Measurements from ENCODE around the gene SLC25A1.
"Not testable (repeated sequence)": the region's sequence is repeated elsewhere in the genome, so short reads cannot be mapped to it uniquely, and the experiment has no call there.

The SLC25A1 gene

DNA sequence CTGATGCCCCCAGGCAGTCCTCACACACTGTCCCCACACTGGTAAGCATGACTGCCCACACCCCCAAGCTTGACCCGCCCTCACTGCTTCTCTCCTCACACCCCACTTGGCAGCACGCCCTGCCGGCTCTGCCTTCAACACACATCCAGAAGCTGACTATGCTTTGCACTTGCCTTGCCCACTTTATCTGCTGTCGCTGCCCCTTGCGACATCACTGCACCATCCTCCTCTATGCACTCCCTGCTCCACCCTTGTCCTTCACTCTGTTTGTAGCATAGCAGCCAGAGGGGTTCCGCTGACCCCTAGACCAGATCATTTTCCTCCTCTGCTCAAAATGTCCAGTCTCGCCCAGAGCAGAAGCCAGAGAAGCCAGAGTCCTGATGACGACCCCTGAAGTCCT is 25.3 kb upstream of the SLC25A1 start:
- no peak for DNase-seq

DNA sequence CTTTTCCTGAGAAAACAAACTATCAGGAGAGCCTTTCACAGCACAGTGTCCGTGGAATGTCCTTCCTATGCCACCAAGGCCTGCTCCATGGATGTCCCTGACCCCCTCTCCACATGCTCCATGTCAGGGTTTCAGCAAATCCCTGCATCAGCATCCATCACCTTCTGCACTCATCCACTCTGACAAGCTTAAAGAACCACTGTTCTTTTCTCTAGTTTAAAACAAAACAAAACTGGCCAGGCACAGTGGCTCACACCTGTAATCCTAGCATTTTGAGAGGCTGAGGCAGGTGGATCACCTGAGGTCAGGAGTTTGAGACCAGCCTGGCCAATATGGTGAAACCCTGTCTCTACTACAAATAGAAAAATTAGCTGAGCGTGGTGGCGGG is 24.3 kb upstream of the SLC25A1 start:
- DNase-seq, result not testable (repeated sequence)

DNA sequence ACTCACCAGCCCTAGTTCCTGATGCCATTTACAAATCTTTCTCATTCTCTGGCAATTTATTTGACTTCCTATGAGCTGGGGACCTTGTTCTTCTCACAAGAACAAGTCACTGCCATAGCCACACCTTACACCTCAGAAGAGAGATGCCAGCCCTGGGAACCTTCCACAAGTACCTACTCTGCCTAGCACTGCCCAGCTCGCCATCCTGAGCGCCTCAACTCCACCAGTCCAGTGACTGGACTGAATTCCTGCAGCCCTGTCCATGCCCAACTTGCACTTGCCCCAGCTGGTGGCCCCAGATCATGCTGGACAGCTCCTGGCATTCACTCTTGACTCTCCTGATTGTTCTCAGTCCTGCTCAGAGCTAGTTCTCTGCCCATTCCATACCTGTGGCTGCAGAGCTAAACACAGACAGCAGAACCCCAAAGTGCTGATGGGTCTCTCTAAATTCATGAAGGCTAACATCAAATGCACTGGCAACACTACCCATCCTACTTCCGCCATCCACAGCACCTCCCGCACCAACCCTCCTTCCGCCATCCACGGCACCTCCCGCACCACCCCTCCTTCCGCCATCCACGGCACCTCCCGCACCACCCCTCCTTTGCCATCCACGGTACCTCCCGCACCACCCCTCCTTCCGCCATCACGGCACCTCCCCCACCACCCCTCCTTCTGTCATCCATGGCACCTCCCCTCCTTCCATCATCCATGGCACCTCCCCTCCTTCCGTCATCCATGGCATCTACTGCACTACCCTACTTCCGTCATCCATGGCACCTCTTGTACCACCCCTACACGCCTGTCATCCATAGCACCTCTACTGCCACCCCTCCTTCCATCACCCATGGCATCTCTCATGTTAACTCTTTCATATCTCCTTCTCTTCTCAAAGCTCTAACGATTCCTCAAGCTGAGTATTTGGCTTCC is 23.6 kb upstream of the SLC25A1 start:
- DNase-seq, result no peak

DNA sequence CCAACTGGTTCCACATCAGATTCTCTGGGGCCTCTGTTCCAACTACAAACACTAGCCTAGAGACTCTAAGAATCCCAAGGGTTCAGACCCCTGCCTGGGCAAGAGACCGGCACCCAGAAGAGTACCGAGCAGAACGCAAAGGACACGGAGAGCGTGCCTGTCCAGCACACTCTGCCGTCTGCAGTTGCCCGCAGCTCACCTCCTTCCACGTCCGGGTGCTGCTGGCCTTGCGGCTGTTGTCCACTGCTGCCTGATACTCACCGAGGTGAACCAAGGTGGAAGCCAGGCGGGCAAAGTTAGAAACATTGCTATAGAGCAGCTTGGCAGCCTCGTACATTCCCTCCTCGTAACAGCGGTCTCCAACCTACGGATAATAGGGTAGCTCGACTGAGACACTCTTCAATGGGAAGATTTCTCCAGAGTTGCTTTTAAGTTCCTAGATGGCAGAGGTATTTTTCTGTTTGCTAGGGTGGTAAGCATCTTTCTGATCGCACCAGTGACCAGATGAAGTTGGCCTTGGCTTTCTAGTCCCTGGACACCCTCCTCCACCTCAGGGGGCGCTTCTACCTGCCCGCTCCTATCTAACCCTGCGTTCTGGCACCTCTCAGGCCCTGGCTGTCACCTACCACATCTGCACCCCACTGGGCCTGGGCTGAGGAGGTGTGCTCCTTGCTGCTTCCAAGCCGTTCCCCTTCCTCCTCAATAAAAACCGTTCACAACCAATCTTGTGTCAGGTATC is 22.8 kb upstream of the SLC25A1 start:
- no peak for DNase-seq

DNA sequence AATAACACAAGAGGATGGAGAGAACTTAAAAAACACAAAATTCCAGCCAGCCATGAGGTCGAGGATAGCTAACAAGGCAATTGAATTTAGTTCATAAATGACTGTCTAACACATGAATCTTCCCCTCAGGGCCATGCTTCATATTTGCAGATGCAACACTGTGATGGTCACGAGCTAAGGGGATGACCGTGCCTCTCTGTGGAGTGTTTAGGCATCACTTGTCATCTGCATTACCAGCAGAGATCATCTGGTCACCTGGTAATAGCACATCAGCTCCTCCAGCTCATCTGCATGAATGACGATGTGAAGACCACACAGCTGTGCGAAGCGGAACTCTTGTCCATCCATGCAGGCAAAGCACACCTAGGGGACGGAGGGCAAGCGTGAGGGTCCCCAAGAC is 20.9 kb upstream of the SLC25A1 start:
- no peak for DNase-seq

DNA sequence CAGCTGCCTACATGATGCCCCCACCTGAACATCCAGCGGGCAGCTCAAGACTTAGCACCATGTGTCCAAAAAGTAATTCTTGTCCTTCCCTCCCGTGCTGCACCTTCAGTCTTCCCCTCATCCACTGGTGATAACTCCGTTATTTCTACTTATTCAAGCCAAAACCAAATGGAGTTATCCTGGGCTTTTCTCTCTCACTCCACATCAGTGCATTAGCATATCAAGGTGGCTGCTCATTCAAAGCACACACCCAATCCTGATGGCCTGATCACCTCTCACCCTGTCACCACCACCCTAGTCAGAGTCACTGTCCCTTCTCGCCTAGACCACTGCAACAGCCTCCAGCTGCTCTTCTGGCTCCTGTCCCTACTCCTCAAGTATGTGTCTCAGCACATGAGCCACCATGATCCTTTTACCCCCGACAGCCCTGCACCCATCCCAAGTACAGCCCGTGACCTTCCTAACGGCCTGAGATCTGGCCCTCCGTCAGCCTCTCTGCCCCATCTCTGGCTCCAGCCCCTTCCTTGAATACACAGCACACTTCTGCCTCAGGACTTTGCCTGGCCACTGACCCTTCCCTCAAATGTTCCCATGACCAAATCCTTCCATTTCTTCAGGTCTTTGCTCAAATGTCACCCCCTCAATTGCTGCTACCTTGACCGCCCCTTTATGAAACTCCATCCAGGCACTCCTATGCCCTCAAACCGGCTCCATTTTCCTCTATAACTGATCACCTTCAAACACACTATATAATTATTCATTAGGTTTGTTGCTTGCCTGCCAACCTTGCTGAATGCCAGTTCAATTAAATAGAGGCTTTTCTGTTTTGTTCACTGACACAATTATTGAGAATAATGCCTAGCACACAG is 19.7 kb upstream of the SLC25A1 start:
- DNase-seq, result peak; percentile 46

DNA sequence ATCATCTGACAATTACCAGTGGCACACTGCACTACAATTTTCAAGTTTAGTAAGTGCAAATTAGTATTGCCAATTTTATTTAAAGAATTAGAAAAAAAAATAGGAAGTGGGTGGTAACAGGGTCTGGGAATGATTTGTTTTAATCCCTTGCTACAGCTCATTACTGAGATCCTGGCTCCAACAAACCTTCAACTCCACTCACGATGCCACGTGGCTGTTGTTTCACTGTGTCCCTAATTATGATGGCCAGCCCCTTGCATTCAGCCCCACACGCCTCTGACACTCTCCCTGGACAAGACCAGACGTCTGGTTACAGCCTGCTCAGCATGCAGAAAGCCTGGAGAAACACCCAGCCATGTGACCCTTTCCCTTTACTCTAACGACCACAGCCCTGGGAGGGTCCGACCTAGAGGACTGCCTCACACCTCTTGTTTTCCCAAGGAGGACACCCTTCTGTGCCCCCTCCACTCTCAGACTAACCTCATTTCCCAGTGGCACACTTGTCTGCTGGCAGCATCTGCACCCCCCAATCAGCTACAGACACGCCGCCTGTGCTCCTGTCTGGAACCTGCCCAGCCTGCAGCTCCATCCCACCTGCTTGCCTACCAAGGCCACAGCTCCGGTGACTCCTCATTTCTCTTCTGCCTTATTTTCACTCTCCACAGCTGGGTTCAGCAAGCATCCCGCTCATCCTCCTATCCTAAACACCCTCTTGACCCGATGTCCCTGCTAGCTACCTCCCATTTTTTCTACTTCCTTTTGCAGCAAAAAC is 18.5 kb upstream of the SLC25A1 start:
- DNase-seq, result peak; percentile 31

DNA sequence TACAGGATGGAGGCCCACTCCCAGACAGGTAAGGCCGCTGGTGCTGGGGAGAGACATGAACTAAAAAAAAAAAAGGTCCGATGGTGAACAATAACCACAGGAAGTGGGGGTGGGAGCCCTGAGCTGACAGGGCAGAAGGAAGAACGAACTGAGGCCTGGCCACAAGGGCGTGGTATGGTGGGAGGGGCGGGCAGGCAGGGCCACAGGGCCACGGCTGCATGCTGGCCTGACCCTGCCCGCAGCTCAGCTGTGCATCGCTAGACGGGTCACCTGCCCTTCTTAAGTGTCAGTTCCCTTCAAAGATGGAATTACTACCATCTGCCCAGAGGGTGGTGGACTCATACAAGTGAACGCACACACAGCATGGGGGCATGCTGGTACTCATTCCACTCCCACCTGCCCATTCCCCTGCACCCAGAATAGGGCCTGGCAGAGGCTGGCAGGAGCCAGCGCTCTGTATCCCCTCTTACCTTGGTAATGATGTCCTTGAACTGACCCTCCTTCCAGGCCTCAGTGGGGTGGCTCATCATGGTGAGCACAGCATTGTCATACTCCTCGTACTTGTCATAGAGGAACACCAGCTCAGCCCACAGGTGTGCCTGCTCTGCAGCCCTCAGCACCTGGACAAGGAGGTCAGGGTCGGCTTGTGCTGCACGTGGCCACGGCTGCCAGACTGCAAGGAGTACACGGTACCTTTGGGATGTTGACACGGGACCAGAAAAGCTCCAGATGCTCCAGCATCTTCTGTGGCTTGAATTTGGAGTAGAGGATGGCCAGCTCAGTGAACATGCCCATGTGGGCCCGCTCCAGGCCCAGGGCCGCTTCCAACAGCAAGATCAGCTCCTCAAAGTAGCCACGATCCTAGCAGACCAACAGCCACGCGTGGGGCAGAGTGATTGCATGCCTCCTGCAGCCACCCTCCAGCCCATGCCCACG is 17.5 kb upstream of the SLC25A1 start:
- no peak for DNase-seq

DNA sequence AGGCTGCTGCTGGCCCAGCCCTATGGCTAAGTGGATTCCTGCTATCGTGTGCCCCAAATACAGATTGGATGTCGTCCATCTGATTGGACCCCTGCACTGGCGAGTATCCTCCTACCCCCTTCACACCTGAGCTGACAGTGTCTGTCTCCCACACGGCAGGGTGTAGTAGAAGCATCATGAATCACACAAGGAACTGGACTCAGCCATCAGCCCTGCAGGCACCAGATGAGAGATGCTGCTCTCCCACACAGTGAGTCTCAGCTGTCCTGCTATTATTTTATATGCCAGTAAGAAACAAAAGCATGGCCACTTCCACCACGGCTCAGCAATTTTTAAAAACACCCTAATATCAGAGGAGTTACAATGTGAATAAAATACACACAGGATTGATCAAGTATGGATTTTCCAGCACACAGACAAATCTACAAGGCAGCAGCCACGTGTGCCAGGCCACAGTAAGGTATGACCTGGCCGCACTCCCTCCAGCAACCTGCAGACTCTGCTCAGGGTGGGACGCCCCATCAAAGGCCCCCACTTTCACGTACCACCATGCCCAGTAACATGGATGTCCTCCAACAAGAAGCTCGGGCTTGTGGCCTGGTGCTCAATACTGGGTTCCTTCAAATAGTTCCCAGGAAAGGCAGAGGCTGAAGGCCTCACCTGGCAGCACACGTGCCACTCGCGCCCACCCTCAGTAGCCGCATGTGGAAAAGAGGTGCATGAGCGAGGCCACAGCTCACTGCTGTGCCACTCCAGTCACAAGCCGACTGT is 16.4 kb upstream of the SLC25A1 start:
- DNase-seq, result no peak

DNA sequence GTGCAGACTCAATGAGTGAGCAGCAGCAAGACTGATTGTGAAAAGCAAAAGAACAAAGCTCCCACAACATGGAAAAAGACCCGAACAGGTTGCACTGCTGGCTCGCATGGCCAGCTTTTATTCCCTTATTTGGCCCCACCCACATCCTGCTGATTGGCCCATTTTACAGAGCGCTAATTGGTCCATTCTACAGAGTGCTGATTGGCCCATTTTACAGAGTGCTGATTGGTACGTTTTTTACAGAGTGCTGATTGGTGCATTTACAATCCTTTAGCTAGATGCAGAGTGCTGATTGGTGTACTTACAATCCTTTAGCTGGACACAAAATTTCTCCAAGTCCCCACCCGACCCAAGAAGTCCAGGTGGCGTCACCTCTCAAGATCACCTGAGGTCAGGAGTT is 15.3 kb upstream of the SLC25A1 start:
- no peak for DNase-seq

DNA sequence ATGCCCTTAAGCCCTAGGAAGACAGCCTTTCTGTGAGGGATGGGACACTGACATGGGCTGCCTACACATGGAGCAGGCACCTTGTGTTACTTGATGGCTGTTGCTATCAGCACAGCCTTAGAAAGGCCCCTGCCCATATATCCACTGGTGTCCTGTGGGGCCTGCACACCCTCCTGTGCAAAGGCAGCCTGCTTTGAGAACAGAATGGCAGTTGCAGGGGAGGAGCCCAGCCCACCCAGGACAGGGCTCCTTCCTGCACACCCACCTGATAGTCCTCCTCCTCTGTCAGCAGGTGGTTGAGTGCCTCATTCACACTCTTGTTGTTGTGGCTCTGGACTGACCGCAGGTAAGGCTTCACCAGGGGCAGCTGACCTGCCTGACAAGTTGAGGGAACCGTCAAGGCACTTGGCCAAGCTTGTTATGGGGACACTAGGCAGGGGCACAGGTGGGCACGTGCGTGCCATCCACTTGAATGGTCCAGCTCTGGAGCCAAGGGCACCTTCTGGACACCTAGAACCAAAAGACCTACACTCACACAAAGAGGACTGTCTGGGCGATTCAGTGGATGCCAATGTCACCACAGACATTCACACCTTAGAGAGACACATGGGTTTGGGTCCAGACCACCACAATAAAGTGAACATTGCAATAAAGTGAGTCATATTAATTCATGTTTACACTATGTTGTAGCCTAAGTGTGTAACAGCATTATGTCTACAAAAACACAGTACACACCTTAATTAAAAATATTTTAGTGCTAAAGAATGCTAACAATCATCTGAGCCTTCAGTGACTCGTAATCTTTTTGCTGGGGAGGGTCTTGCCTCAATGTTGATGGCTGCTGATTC is 9.4 kb upstream of the SLC25A1 start:
- DNase-seq, result no peak

DNA sequence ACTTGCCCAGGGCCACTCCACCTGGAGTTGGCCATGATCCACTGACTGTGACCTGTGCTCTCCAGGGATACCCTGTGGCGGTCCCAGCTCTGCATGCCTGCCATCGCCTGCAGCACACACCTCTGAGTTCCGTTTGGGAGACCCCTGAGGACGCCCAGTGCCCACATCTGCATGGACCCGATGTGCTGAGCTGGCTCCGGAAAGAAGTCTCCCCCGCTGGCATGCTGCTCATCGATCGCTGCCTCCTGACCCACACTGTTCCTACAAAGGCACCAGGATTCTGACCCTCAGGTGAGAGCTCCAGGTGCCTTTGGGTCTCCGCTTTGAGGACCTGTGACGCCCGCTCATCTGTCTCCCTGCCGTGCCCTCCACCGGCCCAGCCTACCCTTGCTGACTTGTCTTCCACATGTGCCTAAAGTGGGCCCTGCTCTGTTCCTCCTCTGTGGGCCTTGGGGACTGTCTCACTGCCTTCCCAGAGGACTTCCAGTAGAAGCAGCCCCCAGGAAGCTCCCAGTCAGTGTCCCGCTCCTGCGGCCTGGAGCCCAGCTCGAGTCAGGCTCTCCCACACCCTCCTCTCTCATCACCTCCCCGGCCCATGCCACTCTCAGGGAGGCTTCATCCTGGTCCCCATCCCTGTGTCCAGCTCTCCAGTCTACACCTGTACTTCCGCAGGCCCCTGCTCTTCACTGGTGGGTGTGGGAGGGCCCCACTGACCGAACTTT is 5.9 kb upstream of the SLC25A1 start:
- no peak for DNase-seq

DNA sequence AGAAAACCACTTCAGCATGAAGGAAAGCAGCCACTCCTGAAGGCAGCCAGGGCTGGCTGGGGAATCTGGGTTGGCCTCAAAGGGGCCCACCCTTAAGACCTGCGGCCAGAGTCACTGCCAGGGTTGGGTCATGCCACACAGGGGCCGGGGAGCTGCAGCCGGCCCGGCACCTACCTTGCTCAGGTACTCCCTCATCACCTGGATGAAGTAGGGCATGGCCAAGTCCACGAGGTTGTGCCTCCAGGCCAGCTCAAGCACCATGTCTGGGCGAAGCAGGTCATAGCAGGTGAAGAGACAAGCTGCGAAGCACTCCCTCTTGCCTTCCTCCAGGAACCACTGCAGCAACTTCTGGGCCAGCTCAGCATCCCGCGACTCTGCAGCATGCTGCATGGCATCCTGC is 4.7 kb upstream of the SLC25A1 start:
- no peak for DNase-seq

DNA sequence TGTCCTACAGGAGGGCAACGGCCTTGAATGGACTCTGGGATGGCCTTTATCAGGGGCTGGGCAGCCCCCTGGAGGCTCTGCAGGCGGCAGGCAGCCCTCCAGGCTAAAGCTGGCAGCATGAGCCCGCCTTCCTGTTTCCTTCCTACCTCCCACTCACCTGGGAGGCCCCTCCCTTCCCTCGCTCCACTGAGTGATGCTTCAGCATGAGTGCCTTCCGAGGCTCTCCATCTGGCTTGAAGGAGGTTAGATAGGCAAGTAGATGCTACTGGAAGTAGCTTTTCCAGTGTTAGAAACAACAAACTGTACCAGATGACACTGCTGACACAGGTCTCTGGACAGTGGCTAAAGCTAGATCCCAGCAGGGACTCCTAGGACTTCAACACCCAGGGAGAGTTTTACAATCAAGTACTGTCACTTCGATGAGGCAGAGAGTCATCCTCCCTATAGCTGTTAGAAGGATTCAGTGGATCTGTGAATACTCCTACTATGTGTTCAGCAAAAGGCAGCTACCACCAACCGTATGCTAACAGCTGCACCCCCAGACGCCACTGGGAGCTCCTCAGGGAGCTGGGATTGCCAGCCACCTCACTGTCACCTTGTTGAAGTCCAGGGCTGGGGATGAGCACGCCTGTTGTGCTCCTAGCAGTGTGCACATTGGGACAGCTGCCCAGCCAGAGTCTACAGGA is 4.1 kb upstream of the SLC25A1 start:
- no peak for DNase-seq

DNA sequence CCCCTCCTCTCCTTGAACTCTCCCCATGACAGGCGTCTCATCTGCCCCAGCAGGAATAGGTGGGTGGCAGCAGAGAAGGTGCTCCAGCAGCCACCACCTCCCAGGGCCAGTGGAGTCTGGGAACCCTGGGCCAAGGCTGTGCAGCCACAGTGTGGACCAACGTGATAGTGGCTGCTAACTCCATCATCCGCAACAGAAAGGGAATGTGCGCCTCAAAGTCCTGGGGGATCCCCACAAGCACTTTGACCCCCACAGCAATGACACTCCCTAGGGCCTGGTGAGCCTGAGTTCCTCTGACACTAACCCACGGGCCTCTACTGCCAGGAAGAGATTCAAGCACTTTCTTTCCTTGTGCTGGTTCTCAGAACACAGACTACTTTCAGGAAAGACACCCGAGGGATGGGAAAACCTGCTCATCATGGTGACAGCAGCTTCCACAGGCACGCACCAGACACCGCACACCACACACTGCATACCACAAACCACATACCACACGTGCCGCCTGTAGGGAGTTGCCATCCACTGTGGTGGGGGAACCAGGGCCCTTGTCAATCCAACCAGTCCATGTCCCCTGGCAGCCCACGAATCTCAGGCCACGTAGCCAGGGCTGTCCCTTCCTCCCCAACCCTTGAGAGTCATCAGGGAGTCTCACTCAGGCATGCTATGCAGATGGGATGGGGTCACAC is 3.4 kb upstream of the SLC25A1 start:
- no peak for DNase-seq

DNA sequence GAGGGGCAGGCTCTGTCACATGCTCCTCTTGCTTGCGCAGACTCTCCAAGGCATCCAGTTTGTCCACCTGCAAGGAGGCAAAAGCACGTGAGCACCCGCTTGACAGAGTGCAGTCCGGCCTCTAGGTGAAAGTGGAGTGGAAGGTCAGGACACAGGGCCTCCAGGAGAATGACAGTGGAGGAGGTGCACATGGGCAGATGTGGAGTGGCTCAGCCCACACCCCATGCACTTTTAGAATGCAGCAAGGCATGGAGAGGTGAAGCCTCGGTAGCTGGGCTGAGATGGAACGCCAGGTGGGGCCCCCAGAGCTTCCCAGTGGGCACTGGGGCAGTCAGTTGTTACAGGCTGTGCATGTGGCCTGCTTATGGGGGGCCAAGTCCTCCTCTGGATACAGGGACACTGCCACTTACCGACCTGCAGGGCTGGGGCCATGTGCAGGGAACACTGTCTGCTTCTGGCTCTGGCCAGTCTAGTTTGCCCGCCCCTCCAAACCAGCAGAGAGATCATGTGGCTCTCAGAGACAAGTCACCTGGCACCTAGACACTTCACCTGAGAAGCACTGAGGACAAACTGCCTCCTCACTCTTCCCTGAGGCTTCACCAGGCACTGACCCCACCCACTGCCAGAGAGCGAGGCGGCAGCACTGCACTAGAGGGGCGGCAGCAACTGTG is 2.3 kb upstream of the SLC25A1 start:
- DNase-seq, result no peak

DNA sequence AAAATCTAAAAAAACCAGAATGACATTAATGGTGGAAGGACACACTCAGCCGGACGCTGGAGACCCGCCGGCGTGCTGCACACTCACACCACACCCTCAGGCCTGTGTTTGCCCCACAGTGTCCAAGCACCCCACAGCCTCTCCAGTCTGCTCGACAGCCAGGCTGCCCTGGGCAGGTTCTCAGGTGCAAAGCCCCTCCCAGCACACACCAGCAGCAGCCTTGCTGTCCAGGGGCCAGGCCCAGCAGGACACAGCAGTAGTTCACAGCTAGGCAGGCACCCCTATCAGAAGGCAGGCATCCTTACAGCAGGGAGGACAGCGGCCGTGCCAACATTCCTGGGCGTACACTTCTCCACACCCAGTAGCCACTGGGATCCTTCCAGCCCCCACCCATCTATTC is 1.7 kb upstream of the SLC25A1 start:
- no peak for DNase-seq

Measured in NCI-H2227 treated with DMSO at 0.1 percent for 48 hours (cell line).